ENCODE results near the gene WDTC1. TPM values are rescaled to one million over a fixed set of nuclear protein-coding genes. Genes with fewer than 3 reads are reported as not detected.
A peak's percentile ranks its signal among the peaks of the same experiment; 100 is the strongest.

The WDTC1 gene
- total RNA-seq, 1 donor from 2014 or later: 18.2 TPM

DNA sequence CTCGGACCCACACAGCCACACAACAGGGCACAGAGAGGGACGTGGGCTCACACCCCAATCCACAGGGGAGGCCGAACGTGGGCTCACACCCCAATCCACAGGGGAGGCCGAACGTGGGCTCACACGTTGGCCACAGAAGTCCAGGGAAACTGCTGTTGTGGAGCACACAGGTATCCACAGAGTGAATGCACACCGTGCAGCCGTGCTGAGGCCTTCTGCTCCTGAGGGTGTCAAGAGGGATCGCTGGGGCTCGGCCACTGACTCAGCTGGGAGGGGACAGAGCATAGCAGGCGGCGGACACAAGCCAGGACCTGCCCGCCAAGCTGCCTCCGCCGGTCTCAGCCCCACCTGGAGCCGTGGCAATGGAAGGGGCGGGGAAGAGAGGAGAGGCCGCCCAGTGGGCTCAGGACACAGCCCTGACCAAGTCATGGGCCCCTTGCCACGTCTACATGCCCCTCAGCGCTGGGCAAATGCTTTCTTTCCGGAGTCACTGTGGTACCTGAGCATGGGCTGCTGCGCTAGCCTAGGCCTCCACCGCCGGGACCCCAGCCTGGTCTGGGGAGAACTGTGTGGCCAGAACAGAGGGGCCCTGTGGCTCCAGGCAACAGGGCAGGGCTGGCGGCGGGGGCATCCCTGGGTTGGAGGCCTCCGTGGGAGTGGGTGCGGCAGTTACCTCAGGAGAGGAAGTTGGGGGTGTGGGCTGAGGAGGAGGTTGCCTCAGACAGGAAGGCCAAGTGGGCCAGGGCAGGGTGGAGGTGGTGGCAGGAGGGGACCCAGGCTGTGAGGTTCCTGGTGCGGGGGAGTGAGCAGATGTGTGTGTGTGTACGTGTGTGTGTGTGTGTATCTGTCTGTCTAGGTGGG lies 108.6 kb downstream of the WDTC1 start:
- Mint-ChIP-seq H3K27ac (ENCODE audit: unreplicated experiment) (peak overlapping the region; percentile 1), H3K4me1 (ENCODE audit: low read depth, unreplicated experiment) (peaks cover 35% of the 10 kb centered on the region), H3K9me3 (ENCODE audit: unreplicated experiment) (no peaks in the 10 kb centered on the region), H3K27me3 (ENCODE audit: low read depth, unreplicated experiment) (peaks cover 5% of the 10 kb centered on the region), H3K36me3 (ENCODE audit: low read depth, unreplicated experiment) (peaks cover 6% of the 10 kb centered on the region), H3K4me3 (ENCODE audit: unreplicated experiment) (peak overlapping the region; percentile 75)
- TF ChIP-seq EZH2 (IDR thresholded peaks at IDR 0.05; ENCODE audit: insufficient read depth, low read length): no peak
- TF ChIP-seq, protein P1, sequence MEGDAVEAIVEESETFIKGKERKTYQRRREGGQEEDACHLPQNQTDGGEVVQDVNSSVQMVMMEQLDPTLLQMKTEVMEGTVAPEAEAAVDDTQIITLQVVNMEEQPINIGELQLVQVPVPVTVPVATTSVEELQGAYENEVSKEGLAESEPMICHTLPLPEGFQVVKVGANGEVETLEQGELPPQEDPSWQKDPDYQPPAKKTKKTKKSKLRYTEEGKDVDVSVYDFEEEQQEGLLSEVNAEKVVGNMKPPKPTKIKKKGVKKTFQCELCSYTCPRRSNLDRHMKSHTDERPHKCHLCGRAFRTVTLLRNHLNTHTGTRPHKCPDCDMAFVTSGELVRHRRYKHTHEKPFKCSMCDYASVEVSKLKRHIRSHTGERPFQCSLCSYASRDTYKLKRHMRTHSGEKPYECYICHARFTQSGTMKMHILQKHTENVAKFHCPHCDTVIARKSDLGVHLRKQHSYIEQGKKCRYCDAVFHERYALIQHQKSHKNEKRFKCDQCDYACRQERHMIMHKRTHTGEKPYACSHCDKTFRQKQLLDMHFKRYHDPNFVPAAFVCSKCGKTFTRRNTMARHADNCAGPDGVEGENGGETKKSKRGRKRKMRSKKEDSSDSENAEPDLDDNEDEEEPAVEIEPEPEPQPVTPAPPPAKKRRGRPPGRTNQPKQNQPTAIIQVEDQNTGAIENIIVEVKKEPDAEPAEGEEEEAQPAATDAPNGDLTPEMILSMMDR (IDR thresholded peaks at IDR 0.05; ENCODE audit: insufficient read depth, low read depth, low read length): no peak
- H3K9me3 ChIP-seq (ENCODE audit: insufficient read depth, low read depth, low read length): no peaks in the 10 kb centered on the region
- no peaks in the 10 kb centered on the region for H3K36me3 ChIP-seq (ENCODE audit: insufficient read depth, low read length)
- peak overlapping the region; percentile 64 for H3K4me2 ChIP-seq (ENCODE audit: low read length)
- DNase-seq (ENCODE audit: low read depth) (no peak), FAIRE-seq (no peak)
- no peaks in the 10 kb centered on the region for H3K79me2 ChIP-seq (ENCODE audit: insufficient read depth, low read length)
- no peaks in the 10 kb centered on the region for H4K20me1 ChIP-seq (ENCODE audit: insufficient read depth, low read length)
- H3K9ac ChIP-seq (ENCODE audit: low read length): no peak overlapping the region
- peak overlapping the region; percentile 10 for H2AFZ ChIP-seq (ENCODE audit: low read depth, low read length)
- H3K4me3 ChIP-seq (ENCODE audit: insufficient read depth, low read depth, low read length): no peak overlapping the region
- no peak overlapping the region for H3K27ac ChIP-seq (ENCODE audit: low read depth, low read length)
- H3K27me3 ChIP-seq (ENCODE audit: insufficient read depth, low read length): no peaks in the 10 kb centered on the region
- peaks cover 16% of the 10 kb centered on the region for H3K4me1 ChIP-seq (ENCODE audit: insufficient read depth, low read length)

DNA sequence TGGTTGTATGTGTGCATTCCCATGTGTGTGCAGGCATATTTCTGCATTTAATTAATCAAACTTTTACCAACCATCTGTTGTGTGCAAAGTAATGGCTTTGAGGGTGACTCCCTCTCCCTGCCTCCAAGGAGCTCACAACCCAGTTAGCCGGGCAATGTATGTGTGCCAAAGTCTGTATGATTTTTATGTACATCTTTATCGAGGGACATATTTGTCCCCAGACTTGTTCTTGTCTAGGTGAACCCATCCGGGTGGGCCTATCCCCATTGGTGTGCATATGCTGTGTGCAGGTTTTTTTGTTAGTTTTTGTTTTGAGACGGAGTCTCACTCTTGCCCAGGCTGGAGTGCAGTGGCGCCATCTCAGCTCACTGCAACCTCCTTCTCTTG lies 109.2 kb downstream of the WDTC1 start:
- peaks cover 16% of the 10 kb centered on the region for H3K4me1 ChIP-seq (ENCODE audit: insufficient read depth, low read length)
- no peak overlapping the region for H3K27ac ChIP-seq (ENCODE audit: low read depth, low read length)
- no peak overlapping the region for H3K4me2 ChIP-seq (ENCODE audit: low read length)
- H2AFZ ChIP-seq (ENCODE audit: low read depth, low read length): no peak overlapping the region
- no peaks in the 10 kb centered on the region for H4K20me1 ChIP-seq (ENCODE audit: insufficient read depth, low read length)
- TF ChIP-seq EZH2 (IDR thresholded peaks at IDR 0.05; ENCODE audit: insufficient read depth, low read length): no peak
- TF ChIP-seq, protein P1 (IDR thresholded peaks at IDR 0.05; ENCODE audit: insufficient read depth, low read depth, low read length): no peak
- no peaks in the 10 kb centered on the region for H3K9me3 ChIP-seq (ENCODE audit: insufficient read depth, low read depth, low read length)
- H3K4me1 Mint-ChIP-seq (ENCODE audit: low read depth, unreplicated experiment): peaks cover 35% of the 10 kb centered on the region
- peak overlapping the region; percentile 57 for H3K4me3 Mint-ChIP-seq (ENCODE audit: unreplicated experiment)
- no peaks in the 10 kb centered on the region for H3K79me2 ChIP-seq (ENCODE audit: insufficient read depth, low read length)
- no peaks in the 10 kb centered on the region for H3K27me3 ChIP-seq (ENCODE audit: insufficient read depth, low read length)
- DNase-seq (ENCODE audit: low read depth): no peak
- no peaks in the 10 kb centered on the region for H3K9me3 Mint-ChIP-seq (ENCODE audit: unreplicated experiment)
- FAIRE-seq: no peak
- H3K27me3 Mint-ChIP-seq (ENCODE audit: low read depth, unreplicated experiment): peaks cover 5% of the 10 kb centered on the region
- peaks cover 6% of the 10 kb centered on the region for H3K36me3 Mint-ChIP-seq (ENCODE audit: low read depth, unreplicated experiment)
- H3K9ac ChIP-seq (ENCODE audit: low read length): no peak overlapping the region
- no peaks in the 10 kb centered on the region for H3K36me3 ChIP-seq (ENCODE audit: insufficient read depth, low read length)
- no peak overlapping the region for H3K4me3 ChIP-seq (ENCODE audit: insufficient read depth, low read depth, low read length)
- no peak overlapping the region for H3K27ac Mint-ChIP-seq (ENCODE audit: unreplicated experiment)

DNA sequence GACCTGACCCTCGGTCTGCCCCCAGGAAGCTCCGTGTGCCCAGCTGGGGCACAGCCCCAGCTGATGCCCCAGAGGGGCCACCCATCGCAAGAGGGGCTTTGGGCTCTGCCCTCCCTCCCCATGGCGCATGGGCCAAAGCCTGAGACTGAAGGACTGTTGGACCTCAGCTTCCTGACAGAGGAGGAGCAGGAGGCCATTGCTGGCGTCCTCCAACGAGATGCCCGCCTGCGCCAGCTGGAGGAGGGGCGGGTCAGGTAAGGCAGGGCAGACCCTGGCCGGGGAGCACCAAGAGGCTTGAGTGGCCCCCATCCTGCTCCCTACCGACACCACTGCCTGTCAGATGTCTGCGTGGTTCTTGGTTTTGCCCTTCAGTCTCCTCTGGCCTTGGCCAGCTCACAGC lies 110.8 kb downstream of the WDTC1 start:
- Histone ChIP-seq H4K20me1 (ENCODE audit: insufficient read depth, low read length) (no peaks in the 10 kb centered on the region), H3K9me3 (ENCODE audit: insufficient read depth, low read depth, low read length) (no peaks in the 10 kb centered on the region), H3K4me2 (ENCODE audit: low read length) (no peak overlapping the region), H3K27me3 (ENCODE audit: insufficient read depth, low read length) (peaks cover 2% of the 10 kb centered on the region), H2AFZ (ENCODE audit: low read depth, low read length) (no peak overlapping the region), H3K79me2 (ENCODE audit: insufficient read depth, low read length) (no peaks in the 10 kb centered on the region), H3K4me3 (ENCODE audit: insufficient read depth, low read depth, low read length) (no peak overlapping the region), H3K9ac (ENCODE audit: low read length) (no peak overlapping the region), H3K4me1 (ENCODE audit: insufficient read depth, low read length) (peaks cover 25% of the 10 kb centered on the region), H3K36me3 (ENCODE audit: insufficient read depth, low read length) (no peaks in the 10 kb centered on the region), H3K27ac (ENCODE audit: low read depth, low read length) (no peak overlapping the region)
- Mint-ChIP-seq H3K9me3 (ENCODE audit: unreplicated experiment) (no peaks in the 10 kb centered on the region), H3K27me3 (ENCODE audit: low read depth, unreplicated experiment) (peaks cover 5% of the 10 kb centered on the region), H3K27ac (ENCODE audit: unreplicated experiment) (no peak overlapping the region), H3K4me1 (ENCODE audit: low read depth, unreplicated experiment) (peaks cover 27% of the 10 kb centered on the region), H3K4me3 (ENCODE audit: unreplicated experiment) (no peak overlapping the region), H3K36me3 (ENCODE audit: low read depth, unreplicated experiment) (peaks cover 6% of the 10 kb centered on the region)
- TF ChIP-seq EZH2 (IDR thresholded peaks at IDR 0.05; ENCODE audit: insufficient read depth, low read length): no peak
- TF ChIP-seq, protein P1 (IDR thresholded peaks at IDR 0.05; ENCODE audit: insufficient read depth, low read depth, low read length): no peak
- DNase-seq (ENCODE audit: low read depth): no peak
- FAIRE-seq: no peak
